ENCODE measurements around the gene CHD8.

DNA sequence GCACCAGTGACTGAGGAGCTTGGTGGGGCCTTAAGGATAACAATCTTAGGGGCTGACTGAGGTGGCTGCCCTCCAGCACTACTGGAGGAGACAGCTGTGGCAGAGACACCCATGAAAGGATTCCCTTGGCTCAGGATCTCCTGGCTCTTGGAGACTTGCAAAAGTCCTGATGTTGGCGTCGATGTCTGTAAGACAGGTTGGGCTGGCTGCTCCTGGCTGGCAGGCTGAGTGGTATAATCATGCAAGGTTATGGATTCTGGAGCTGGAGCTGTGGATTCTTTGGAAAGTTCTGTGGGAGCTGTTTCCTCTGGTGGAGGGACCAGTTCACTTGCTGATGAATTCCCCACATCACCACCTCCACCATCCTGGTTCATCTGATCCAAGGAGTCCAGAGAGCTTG, 24.8 kb downstream of the CHD8 start:
- TF ChIP-seq, protein P1, sequence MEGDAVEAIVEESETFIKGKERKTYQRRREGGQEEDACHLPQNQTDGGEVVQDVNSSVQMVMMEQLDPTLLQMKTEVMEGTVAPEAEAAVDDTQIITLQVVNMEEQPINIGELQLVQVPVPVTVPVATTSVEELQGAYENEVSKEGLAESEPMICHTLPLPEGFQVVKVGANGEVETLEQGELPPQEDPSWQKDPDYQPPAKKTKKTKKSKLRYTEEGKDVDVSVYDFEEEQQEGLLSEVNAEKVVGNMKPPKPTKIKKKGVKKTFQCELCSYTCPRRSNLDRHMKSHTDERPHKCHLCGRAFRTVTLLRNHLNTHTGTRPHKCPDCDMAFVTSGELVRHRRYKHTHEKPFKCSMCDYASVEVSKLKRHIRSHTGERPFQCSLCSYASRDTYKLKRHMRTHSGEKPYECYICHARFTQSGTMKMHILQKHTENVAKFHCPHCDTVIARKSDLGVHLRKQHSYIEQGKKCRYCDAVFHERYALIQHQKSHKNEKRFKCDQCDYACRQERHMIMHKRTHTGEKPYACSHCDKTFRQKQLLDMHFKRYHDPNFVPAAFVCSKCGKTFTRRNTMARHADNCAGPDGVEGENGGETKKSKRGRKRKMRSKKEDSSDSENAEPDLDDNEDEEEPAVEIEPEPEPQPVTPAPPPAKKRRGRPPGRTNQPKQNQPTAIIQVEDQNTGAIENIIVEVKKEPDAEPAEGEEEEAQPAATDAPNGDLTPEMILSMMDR (IDR thresholded peaks at IDR 0.05; ENCODE audit: insufficient read depth, low read length), result no peak
- no peak for TF ChIP-seq POLR2AphosphoS5 (IDR thresholded peaks at IDR 0.05; ENCODE audit: low read depth)
